ENCODE results near the gene EDIL3.

DNA sequence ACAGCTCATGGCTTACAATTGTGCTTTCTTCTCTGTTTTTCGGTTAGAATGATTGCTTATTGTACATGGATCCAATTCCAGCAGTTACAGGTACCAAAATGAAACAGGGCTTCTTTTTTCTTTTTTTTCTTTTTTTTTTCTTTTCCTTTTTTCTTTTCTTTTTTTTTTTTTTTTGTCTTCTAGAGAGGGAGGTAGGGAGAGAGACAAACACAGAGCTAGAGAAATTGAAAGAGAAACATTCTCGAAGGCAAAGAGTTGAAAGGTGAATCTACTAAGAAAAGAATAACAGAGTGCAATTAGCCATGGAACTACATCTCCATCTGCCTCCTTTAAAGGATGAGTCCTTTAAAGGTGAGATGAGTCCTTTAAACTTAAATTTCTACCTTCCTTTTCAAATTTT, 1.0 kb upstream of the EDIL3 start:
- TF ChIP-seq CREB1 (IDR thresholded peaks at IDR 0.05; ENCODE audit: low read depth) (no peak), RAD21 (IDR thresholded peaks at IDR 0.05; ENCODE audit: insufficient read depth, low read depth, low read length) (no peak), SRF (IDR thresholded peaks at IDR 0.05; ENCODE audit: low read depth in 2 of 2, low read length in 2 of 2) (no peak), MYC (IDR thresholded peaks at IDR 0.05; ENCODE audit: insufficient read depth, insufficient read length, insufficient replicate concordance, low read length, severe bottlenecking) (no peak), YY1 (IDR thresholded peaks at IDR 0.05; ENCODE audit: low read depth, low read length) (no peak), RELA (IDR thresholded peaks at IDR 0.05; ENCODE audit: borderline replicate concordance, partially characterized antibody) (no peak), ZBTB11 (CRISPR knock-in tag; IDR thresholded peaks at IDR 0.05) (no peak), TARDBP (IDR thresholded peaks at IDR 0.05; ENCODE audit: borderline replicate concordance) (no peak), POLR2AphosphoS5 (IDR thresholded peaks at IDR 0.05; ENCODE audit: low read length) (no peak), JUND (IDR thresholded peaks at IDR 0.05; ENCODE audit: low read depth, low read length) (no peak), SPI1 (IDR thresholded peaks at IDR 0.05; ENCODE audit: borderline replicate concordance, insufficient read depth, low read depth, low read length) (no peak), FOS (IDR thresholded peaks at IDR 0.05; ENCODE audit: borderline replicate concordance, extremely low read depth, insufficient read length) (no peak)
- TF ChIP-seq, protein P1, sequence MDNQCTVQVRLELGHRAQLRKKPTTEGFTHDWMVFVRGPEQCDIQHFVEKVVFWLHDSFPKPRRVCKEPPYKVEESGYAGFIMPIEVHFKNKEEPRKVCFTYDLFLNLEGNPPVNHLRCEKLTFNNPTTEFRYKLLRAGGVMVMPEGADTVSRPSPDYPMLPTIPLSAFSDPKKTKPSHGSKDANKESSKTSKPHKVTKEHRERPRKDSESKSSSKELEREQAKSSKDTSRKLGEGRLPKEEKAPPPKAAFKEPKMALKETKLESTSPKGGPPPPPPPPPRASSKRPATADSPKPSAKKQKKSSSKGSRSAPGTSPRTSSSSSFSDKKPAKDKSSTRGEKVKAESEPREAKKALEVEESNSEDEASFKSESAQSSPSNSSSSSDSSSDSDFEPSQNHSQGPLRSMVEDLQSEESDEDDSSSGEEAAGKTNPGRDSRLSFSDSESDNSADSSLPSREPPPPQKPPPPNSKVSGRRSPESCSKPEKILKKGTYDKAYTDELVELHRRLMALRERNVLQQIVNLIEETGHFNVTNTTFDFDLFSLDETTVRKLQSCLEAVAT (IDR thresholded peaks at IDR 0.05): no peak
